Lower lobe of right lung (tissue), 2 donors: ENCODE data around the gene TENM4. TPM values are rescaled to one million over a fixed set of nuclear protein-coding genes. Genes with fewer than 3 reads are reported as not detected.

ENCODE experiments used
- ATAC-seq, 2 donors: fragments of 200-7000 bp; cut with Tn5 transposase; one replicate each; pipeline ENCODE4 v1.9.1; 2020 to 2022; ENCODE audit warnings: mild to moderate bottlenecking in 2 of 2, moderate library complexity in 2 of 2
- DNase-seq: peaks from one replicate; pipeline ENCODE4 v3.0.0-alpha.2; 2020
- H3K27ac ChIP-seq: fragments of 200-600 bp; one replicate; pipeline ENCODE4 v1.8.0; 2022
- H3K27me3 ChIP-seq: fragments of 200-600 bp; one replicate; pipeline ENCODE4 v1.8.0; 2022; ENCODE audit warnings: low read depth
- H3K36me3 ChIP-seq: fragments of 200-600 bp; one replicate; pipeline ENCODE4 v1.8.0; 2022; ENCODE audit warnings: mild to moderate bottlenecking
- H3K4me1 ChIP-seq: fragments of 200-600 bp; one replicate; pipeline ENCODE4 v1.8.0; 2022
- H3K4me3 ChIP-seq: fragments of 200-600 bp; one replicate; pipeline ENCODE4 v1.8.0; 2022; ENCODE audit warnings: mild to moderate bottlenecking
- H3K9me3 ChIP-seq: fragments of 200-600 bp; one replicate; pipeline ENCODE4 v1.8.0; 2022
- intact Hi-C: fragments of 100-400 bp; cut with DNase I; formaldehyde crosslinking; loops from one replicate; pipeline ENCODE4 v1.11.0; 2022
- total RNA-seq: library from RNA; stranded (reverse); fragmentation: NEBNext Ultra II Directional; extraction: Animal tissue kit (Norgen Biotek cat#: 25700); gene quantifications from one replicate; pipeline ENCODE4 v1.2.1, GENCODE V29; 2021
- TF ChIP-seq, protein P1 (sequence below): fragments of 200-600 bp; IDR thresholded peaks from one replicate; pipeline ENCODE4 v1.8.0; 2022; ENCODE audit warnings: antibody characterized with exemption, mild to moderate bottlenecking
- donor health status: DM: no; HTN: yes; CAD: no; lungs with severe emphysema.

Gene TENM4
- total RNA-seq, 1 donor from 2014 or later = 1.1 TPM

DNA sequence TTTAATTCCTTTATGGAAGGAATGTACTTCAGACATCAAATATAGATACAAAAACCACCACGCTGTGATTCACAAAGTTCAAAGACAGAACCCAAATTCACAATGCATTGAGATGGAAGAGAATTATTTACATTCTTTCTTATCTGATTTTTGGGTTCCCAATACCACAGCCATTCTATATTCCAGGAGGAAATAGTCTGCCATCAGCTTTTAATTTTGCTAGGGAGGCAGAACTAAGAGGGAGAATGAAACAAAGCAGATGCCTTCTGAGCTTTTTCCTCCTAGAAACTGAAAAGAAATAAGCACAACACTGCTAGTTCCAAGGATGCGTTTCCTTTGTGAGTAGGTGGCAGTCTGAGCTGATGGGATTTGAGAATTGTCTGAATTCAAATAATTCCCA, 583.1 kb downstream of the TENM4 start:
- intact Hi-C loops = no loop called here
- no peak overlapping the region for H3K4me3 ChIP-seq
- H3K27ac ChIP-seq = no peak overlapping the region
- H3K27me3 ChIP-seq = no peaks in the 10 kb centered on the region
- no peak for DNase-seq
- no peak for ATAC-seq
- no peaks in the 10 kb centered on the region for H3K36me3 ChIP-seq
- H3K9me3 ChIP-seq = no peaks in the 10 kb centered on the region
- TF ChIP-seq, protein P1, sequence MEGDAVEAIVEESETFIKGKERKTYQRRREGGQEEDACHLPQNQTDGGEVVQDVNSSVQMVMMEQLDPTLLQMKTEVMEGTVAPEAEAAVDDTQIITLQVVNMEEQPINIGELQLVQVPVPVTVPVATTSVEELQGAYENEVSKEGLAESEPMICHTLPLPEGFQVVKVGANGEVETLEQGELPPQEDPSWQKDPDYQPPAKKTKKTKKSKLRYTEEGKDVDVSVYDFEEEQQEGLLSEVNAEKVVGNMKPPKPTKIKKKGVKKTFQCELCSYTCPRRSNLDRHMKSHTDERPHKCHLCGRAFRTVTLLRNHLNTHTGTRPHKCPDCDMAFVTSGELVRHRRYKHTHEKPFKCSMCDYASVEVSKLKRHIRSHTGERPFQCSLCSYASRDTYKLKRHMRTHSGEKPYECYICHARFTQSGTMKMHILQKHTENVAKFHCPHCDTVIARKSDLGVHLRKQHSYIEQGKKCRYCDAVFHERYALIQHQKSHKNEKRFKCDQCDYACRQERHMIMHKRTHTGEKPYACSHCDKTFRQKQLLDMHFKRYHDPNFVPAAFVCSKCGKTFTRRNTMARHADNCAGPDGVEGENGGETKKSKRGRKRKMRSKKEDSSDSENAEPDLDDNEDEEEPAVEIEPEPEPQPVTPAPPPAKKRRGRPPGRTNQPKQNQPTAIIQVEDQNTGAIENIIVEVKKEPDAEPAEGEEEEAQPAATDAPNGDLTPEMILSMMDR = no peak
- H3K4me1 ChIP-seq = no peaks in the 10 kb centered on the region

DNA sequence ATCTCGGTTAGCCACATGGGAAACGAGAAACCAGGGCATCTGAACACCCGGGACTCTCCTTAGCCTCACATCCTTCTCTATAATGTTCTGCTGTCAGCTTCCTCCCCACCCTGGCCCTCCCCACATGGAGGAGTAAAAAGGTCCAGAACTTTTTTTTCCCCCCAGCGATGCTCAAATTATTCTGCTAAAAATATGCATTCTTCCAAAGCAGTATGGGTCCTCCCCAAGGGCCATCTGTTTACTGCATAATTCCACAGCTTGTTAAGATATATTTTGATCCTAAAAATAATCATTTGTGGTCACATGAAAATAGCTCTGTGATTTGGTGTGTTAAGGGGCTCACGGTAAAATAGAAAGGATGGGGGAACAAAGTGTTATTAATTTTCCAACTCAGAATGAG, 584.6 kb downstream of the TENM4 start:
- H3K4me1 ChIP-seq = no peaks in the 10 kb centered on the region
- H3K36me3 ChIP-seq = no peaks in the 10 kb centered on the region
- no peak overlapping the region for H3K27ac ChIP-seq
- ATAC-seq (no peak), DNase-seq (no peak)
- intact Hi-C loops = no loop called here
- no peak overlapping the region for H3K4me3 ChIP-seq
- H3K9me3 ChIP-seq = no peaks in the 10 kb centered on the region
- TF ChIP-seq, protein P1 = no peak
- H3K27me3 ChIP-seq = no peaks in the 10 kb centered on the region

DNA sequence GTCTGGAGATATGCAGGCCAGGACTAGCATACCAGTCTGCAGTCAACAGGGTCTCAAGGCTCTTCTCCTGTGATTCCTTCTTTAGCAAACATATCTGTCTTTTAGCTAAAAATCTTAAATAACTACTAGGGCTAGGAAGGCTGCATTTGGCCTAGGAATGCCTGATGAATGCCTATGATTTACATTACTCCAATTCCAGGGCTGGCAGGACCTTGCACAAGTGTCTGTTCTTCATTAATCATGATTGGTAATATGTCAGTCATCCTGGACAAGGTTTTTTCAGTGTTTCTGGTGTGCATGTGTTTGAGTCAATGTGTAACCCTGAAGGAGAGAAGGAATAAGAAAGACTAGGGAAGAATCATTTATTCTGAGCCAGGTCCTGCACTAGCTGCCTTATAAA, 585.7 kb downstream of the TENM4 start:
- TF ChIP-seq, protein P1 = no peak

DNA sequence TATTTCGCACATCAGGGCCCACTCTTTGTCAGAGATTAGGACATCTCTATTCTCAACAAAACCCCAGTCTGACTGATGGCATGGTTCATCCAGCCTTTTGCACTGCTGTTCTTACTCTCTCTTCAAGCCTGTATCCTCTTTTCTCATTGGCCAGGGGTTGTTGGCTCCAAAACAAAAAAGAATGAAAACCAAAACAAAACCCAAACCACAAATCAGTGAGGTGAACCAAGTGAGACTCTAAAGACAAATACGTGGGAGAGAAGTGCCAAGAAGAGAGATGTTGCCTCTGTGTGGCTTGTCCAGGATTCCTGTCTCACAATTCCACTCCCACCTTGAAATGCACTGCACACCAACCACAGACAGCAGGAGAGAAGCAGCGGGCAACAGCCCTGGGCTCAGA, 587.3 kb downstream of the TENM4 start:
- Histone ChIP-seq H3K4me3 (no peak overlapping the region), H3K4me1 (no peaks in the 10 kb centered on the region), H3K27me3 (no peaks in the 10 kb centered on the region), H3K9me3 (no peaks in the 10 kb centered on the region), H3K27ac (no peak overlapping the region), H3K36me3 (no peaks in the 10 kb centered on the region)
- TF ChIP-seq, protein P1 = no peak
- intact Hi-C loops = no loop called here
- ATAC-seq (no peak), DNase-seq (no peak)

More for the DNA sequence above, 585.7 kb downstream of the TENM4 start:
- Histone ChIP-seq H3K4me1 (no peaks in the 10 kb centered on the region), H3K4me3 (no peak overlapping the region), H3K36me3 (no peaks in the 10 kb centered on the region), H3K27me3 (no peaks in the 10 kb centered on the region), H3K27ac (no peak overlapping the region), H3K9me3 (no peaks in the 10 kb centered on the region)
- intact Hi-C loops = no loop called here
- no peak for DNase-seq
- ATAC-seq = no peak

DNA sequence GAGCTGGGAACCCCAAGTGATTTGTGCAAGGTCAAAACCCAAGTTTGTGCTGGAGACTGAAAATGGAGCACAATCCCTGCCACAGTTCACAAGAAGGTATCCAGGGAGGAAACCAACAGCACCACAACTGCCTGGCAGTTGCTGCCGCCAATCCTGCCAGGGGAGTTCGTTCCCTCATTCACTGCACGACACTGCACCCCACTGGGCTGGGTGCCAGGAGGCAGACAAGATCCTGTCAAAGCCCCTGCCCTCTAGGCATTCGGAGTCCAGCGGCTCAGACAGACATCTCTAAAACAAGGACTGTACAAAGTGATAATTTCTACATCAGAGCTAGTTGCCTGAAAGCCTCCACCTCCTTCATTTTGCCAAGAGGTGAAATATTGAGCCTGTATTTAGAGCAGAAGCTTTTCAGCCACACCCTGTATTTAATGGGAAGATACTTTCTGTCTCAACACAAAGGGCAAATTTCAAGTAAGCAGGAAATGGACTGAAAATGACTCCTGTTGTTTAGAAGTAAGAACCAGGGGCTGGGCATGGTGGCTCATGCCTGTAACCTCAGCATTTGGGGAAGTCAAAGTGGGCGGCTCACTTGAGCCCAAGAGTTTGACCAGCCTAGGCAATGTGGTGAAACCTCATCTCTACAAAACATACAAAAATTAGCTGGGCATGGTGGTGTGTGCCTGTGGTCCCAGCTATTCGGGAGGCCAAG, 588.8 kb downstream of the TENM4 start:
- Histone ChIP-seq H3K36me3 (no peaks in the 10 kb centered on the region), H3K27me3 (no peaks in the 10 kb centered on the region), H3K4me1 (no peaks in the 10 kb centered on the region), H3K27ac (peak overlapping the region; percentile 36), H3K9me3 (no peaks in the 10 kb centered on the region), H3K4me3 (no peak overlapping the region)
- ATAC-seq = peak; percentile 68 to 83
- TF ChIP-seq, protein P1 = no peak
- intact Hi-C loops = no loop called here
- DNase-seq = peak; percentile 73
